Breast epithelium (tissue), 4 donors: ENCODE data around the gene GREB1L. TPM values are rescaled to one million over a fixed set of nuclear protein-coding genes. Genes with fewer than 3 reads are reported as not detected.

Experiments used
- DNase-seq, 2 donors: peaks; one replicate each; pipeline ENCODE4 v3.0.0-alpha.2; 2019; ENCODE audit warnings: low spot score in 2 of 2
- H3K27ac ChIP-seq, 2 donors: fragments of 200-600 bp; sonication (generic) in 1 of 2; one replicate each; pipeline ENCODE4 v1.5.1; 2016 to 2019; ENCODE audit warnings: mild to moderate bottlenecking in 1 of 2
- H3K27me3 ChIP-seq, 2 donors: fragments of 200-600 bp; sonication (generic) in 1 of 2; one replicate each; pipeline versions ENCODE4 v1.5.1 to v1.6.0; 2017 to 2019; ENCODE audit warnings: control low read depth in 1 of 2, mild to moderate bottlenecking in 1 of 2
- H3K36me3 ChIP-seq: fragments of 200-600 bp; one replicate; pipeline ENCODE4 v1.5.1; 2019
- H3K4me1 ChIP-seq, 2 donors: fragments of 200-600 bp; sonication (generic); one replicate each; pipeline ENCODE4 v1.5.1; 2016 to 2019; ENCODE audit warnings: control low read depth in 1 of 2
- H3K4me3 ChIP-seq, 3 donors: fragments of 200-600 bp; sonication (generic); 1 replicate in 2 of 3; 2 replicates in 1 of 3; pipeline ENCODE4 v1.5.1; 2016 to 2019; ENCODE audit warnings: mild to moderate bottlenecking in 3 of 3, moderate library complexity in 2 of 3
- H3K9me3 ChIP-seq, 2 donors: fragments of 200-600 bp; sonication (generic) in 1 of 2; one replicate each; pipeline ENCODE4 v1.5.1; 2016 to 2019; ENCODE audit warnings: control low read depth in 1 of 2
- CTCF ChIP-seq, 3 donors: fragments of 450-650 bp; IDR thresholded peaks; one replicate each; pipeline ENCODE4 v1.5.1; 2016 to 2017; ENCODE audit warnings: antibody characterized with exemption in 3 of 3, mild to moderate bottlenecking in 3 of 3, moderate library complexity in 3 of 3
- POLR2A ChIP-seq: fragments of 450-650 bp; IDR thresholded peaks from one replicate; pipeline ENCODE4 v1.6.1; 2016; ENCODE audit warnings: antibody characterized with exemption, mild to moderate bottlenecking, moderate library complexity
- POLR2AphosphoS5 ChIP-seq, 3 donors: sonication (generic); formaldehyde crosslinking; IDR thresholded peaks; one replicate each; pipeline ENCODE4 v1.6.1; 2017; ENCODE audit warnings: antibody characterized with exemption in 3 of 3
- intact Hi-C: fragments of 100-400 bp; cut with DNase I; formaldehyde crosslinking; loops from one replicate; pipeline ENCODE4 v1.15.1; 2023; ENCODE audit warnings: low total_unique reads
- total RNA-seq, 3 donors: library from RNA; depleted of rRNA; stranded (reverse); fragments of >200 nt; gene quantifications; one replicate each; pipeline ENCODE4 v1.1.0, GENCODE V29; 2016

Gene GREB1L
- total RNA-seq, 3 donors from 2014 or later = 6.6 to 75.7 (median 8.9) TPM

GRCh38 chr18:21502661-21503060 is 260.6 kb downstream of the GREB1L start:
- Histone ChIP-seq H3K36me3 (no peaks in the 10 kb centered on the region), H3K27ac (no peak overlapping the region), H3K9me3 (no peaks in the 10 kb centered on the region), H3K27me3 (no peaks in the 10 kb centered on the region), H3K4me3 (no peak overlapping the region), H3K4me1 (no peaks in the 10 kb centered on the region)
- no peak for DNase-seq
- intact Hi-C loops = no loop called here
- TF ChIP-seq CTCF (IDR thresholded peaks at IDR 0.05) (no peak), POLR2A (no peak), POLR2AphosphoS5 (IDR thresholded peaks at IDR 0.05) (no peak)

- Histone ChIP-seq H3K27me3 (no peaks in the 10 kb centered on the region), H3K9me3 (no peaks in the 10 kb centered on the region), H3K4me3 (no peak overlapping the region), H3K4me1 (no peaks in the 10 kb centered on the region), H3K27ac (no peak overlapping the region), H3K36me3 (no peaks in the 10 kb centered on the region)
- no peak for TF ChIP-seq POLR2A
- TF ChIP-seq CTCF (IDR thresholded peaks at IDR 0.05) = no peak
- TF ChIP-seq POLR2AphosphoS5 (IDR thresholded peaks at IDR 0.05) = no peak
- intact Hi-C loops = no loop called here
- DNase-seq = no peak
Observed at GRCh38 chr18:21507913-21508701, 266.1 kb downstream of the GREB1L start.

GRCh38 chr18:21509062-21509461 is 267.0 kb downstream of the GREB1L start:
- H3K27me3 ChIP-seq = no peaks in the 10 kb centered on the region
- intact Hi-C loops = no loop called here
- no peaks in the 10 kb centered on the region for H3K4me1 ChIP-seq
- no peaks in the 10 kb centered on the region for H3K36me3 ChIP-seq
- DNase-seq = no peak
- TF ChIP-seq CTCF (IDR thresholded peaks at IDR 0.05) = no peak
- TF ChIP-seq POLR2A = no peak
- no peak for TF ChIP-seq POLR2AphosphoS5 (IDR thresholded peaks at IDR 0.05)
- no peak overlapping the region for H3K27ac ChIP-seq
- no peaks in the 10 kb centered on the region for H3K9me3 ChIP-seq
- no peak overlapping the region for H3K4me3 ChIP-seq

- no peak for DNase-seq
- no peak overlapping the region for H3K4me3 ChIP-seq
- no peaks in the 10 kb centered on the region for H3K27me3 ChIP-seq
- TF ChIP-seq CTCF (IDR thresholded peaks at IDR 0.05) (no peak), POLR2A (no peak), POLR2AphosphoS5 (IDR thresholded peaks at IDR 0.05) (no peak)
- H3K36me3 ChIP-seq = no peaks in the 10 kb centered on the region
- no peaks in the 10 kb centered on the region for H3K4me1 ChIP-seq
- intact Hi-C loops = no loop called here
- H3K9me3 ChIP-seq = no peaks in the 10 kb centered on the region
- H3K27ac ChIP-seq = no peak overlapping the region
Observed at GRCh38 chr18:21513292-21513691, 271.3 kb downstream of the GREB1L start.

GRCh38 chr18:21513741-21514140 is 271.7 kb downstream of the GREB1L start:
- no peaks in the 10 kb centered on the region for H3K9me3 ChIP-seq
- H3K4me3 ChIP-seq = no peak overlapping the region
- no peaks in the 10 kb centered on the region for H3K27me3 ChIP-seq
- no peak for DNase-seq
- TF ChIP-seq POLR2A (no peak), CTCF (IDR thresholded peaks at IDR 0.05) (no peak), POLR2AphosphoS5 (IDR thresholded peaks at IDR 0.05) (no peak)
- H3K27ac ChIP-seq = no peak overlapping the region
- H3K4me1 ChIP-seq = no peaks in the 10 kb centered on the region
- intact Hi-C loops = no loop called here
- no peaks in the 10 kb centered on the region for H3K36me3 ChIP-seq
